Activated T-helper 2 cell treated with anti-CD3 and anti-CD28 coated beads, Interferon-gamma antibody, Interleukin-2, Interleukin-4, amounts not matched to agents 10 μg/mL and 5 μg/mL and 100 μg/mL, durations not matched to agents 14 hours and 24 hours and 36 hours (primary cell): ENCODE data around the gene BCAS3. TPM values are rescaled to one million over a fixed set of nuclear protein-coding genes. Genes with fewer than 3 reads are reported as not detected.

ENCODE experiments used
- DNase-seq: peaks from one replicate; pipeline ENCODE4 v3.0.0; 2021; ENCODE audit warnings: low spot score
- H3K27ac Mint-ChIP-seq: one replicate; pipeline ENCODE4 v1.8.0; 2021; ENCODE audit warnings: mixed read lengths
- H3K27me3 Mint-ChIP-seq: one replicate; pipeline ENCODE4 v1.8.0; 2021; ENCODE audit warnings: low read depth, mixed read lengths
- H3K36me3 Mint-ChIP-seq: one replicate; pipeline ENCODE4 v1.8.0; 2021; ENCODE audit warnings: low read depth, mixed read lengths
- H3K4me1 Mint-ChIP-seq: one replicate; pipeline ENCODE4 v1.8.0; 2021; ENCODE audit warnings: low read depth, mixed read lengths
- H3K4me3 Mint-ChIP-seq: one replicate; pipeline ENCODE4 v1.8.0; 2021; ENCODE audit warnings: low read depth, mild to moderate bottlenecking, moderate library complexity, mixed read lengths
- H3K9me3 Mint-ChIP-seq: one replicate; pipeline ENCODE4 v1.8.0; 2021; ENCODE audit warnings: mixed read lengths
- intact Hi-C: fragments of 100-400 bp; cut with micrococcal nuclease; formaldehyde crosslinking; loops from one replicate; pipeline ENCODE4 v1.15.1; 2023
- total RNA-seq: library from RNA; stranded (reverse); gene quantifications from 2 replicates; pipeline ENCODE4 v1.2.3, GENCODE V29; 2022

Gene BCAS3
- total RNA-seq, 1 donor from 2014 or later = 10.7 TPM

- DNase-seq = no peak
- Mint-ChIP-seq H3K36me3 (no peaks in the 10 kb centered on the region), H3K27ac (no peak overlapping the region), H3K4me3 (no peak overlapping the region), H3K9me3 (no peaks in the 10 kb centered on the region), H3K27me3 (peaks cover 6% of the 10 kb centered on the region), H3K4me1 (no peaks in the 10 kb centered on the region)
- intact Hi-C loops = no loop called here
Measured at GRCh38 chr17:61387011-61387410, 709.4 kb downstream of the BCAS3 start.

GRCh38 chr17:61387511-61388305 is 710.1 kb downstream of the BCAS3 start:
- intact Hi-C loops = no loop called here
- DNase-seq = no peak
- peaks cover 6% of the 10 kb centered on the region for H3K27me3 Mint-ChIP-seq
- H3K9me3 Mint-ChIP-seq = no peaks in the 10 kb centered on the region
- H3K4me1 Mint-ChIP-seq = no peaks in the 10 kb centered on the region
- no peak overlapping the region for H3K4me3 Mint-ChIP-seq
- H3K27ac Mint-ChIP-seq = no peak overlapping the region
- H3K36me3 Mint-ChIP-seq = no peaks in the 10 kb centered on the region

- Mint-ChIP-seq H3K27ac (no peak overlapping the region), H3K4me1 (no peaks in the 10 kb centered on the region), H3K36me3 (no peaks in the 10 kb centered on the region), H3K4me3 (no peak overlapping the region), H3K27me3 (peaks cover 10% of the 10 kb centered on the region), H3K9me3 (no peaks in the 10 kb centered on the region)
- no peak for DNase-seq
- intact Hi-C loops = no loop called here
Measured at GRCh38 chr17:61388561-61389356, 711.1 kb downstream of the BCAS3 start.

GRCh38 chr17:61389670-61390478 is 712.2 kb downstream of the BCAS3 start:
- DNase-seq = no peak
- Mint-ChIP-seq H3K9me3 (no peaks in the 10 kb centered on the region), H3K4me1 (no peaks in the 10 kb centered on the region), H3K27me3 (peaks cover 15% of the 10 kb centered on the region), H3K4me3 (no peak overlapping the region), H3K27ac (no peak overlapping the region), H3K36me3 (no peaks in the 10 kb centered on the region)
- intact Hi-C loops = loop anchor here (1.0 to 2.0 kb wide), 2 partner anchors 387 to 419 kb away; no protein-coding TSS in a partner anchor

GRCh38 chr17:61390479-61390791 is 712.8 kb downstream of the BCAS3 start:
- Mint-ChIP-seq H3K27ac (no peak overlapping the region), H3K27me3 (peaks cover 21% of the 10 kb centered on the region), H3K4me1 (no peaks in the 10 kb centered on the region), H3K9me3 (no peaks in the 10 kb centered on the region), H3K36me3 (no peaks in the 10 kb centered on the region), H3K4me3 (no peak overlapping the region)
- intact Hi-C loops = loop anchor here (1.0 to 2.0 kb wide), 2 partner anchors 388 to 419 kb away; no protein-coding TSS in a partner anchor
- no peak for DNase-seq

GRCh38 chr17:61391595-61392291 is 714.1 kb downstream of the BCAS3 start:
- Mint-ChIP-seq H3K27me3 (peaks cover 26% of the 10 kb centered on the region), H3K4me1 (no peaks in the 10 kb centered on the region), H3K27ac (no peak overlapping the region), H3K4me3 (no peak overlapping the region), H3K9me3 (no peaks in the 10 kb centered on the region), H3K36me3 (no peaks in the 10 kb centered on the region)
- no peak for DNase-seq
- intact Hi-C loops = loop anchor here (2.0 kb wide), 1 partner anchor 389 kb away; no protein-coding TSS in a partner anchor

- Mint-ChIP-seq H3K27me3 (peaks cover 27% of the 10 kb centered on the region), H3K4me3 (no peak overlapping the region), H3K36me3 (no peaks in the 10 kb centered on the region), H3K27ac (no peak overlapping the region), H3K9me3 (no peaks in the 10 kb centered on the region), H3K4me1 (no peaks in the 10 kb centered on the region)
- no peak for DNase-seq
- intact Hi-C loops = no loop called here
Measured at GRCh38 chr17:61392679-61393078, 715.0 kb downstream of the BCAS3 start.

GRCh38 chr17:61393550-61393903 is 715.9 kb downstream of the BCAS3 start:
- H3K36me3 Mint-ChIP-seq = no peaks in the 10 kb centered on the region
- intact Hi-C loops = no loop called here
- DNase-seq = no peak
- H3K27ac Mint-ChIP-seq = no peak overlapping the region
- no peaks in the 10 kb centered on the region for H3K4me1 Mint-ChIP-seq
- no peak overlapping the region for H3K4me3 Mint-ChIP-seq
- H3K9me3 Mint-ChIP-seq = no peaks in the 10 kb centered on the region
- peaks cover 36% of the 10 kb centered on the region for H3K27me3 Mint-ChIP-seq

GRCh38 chr17:61393904-61394629 is 716.4 kb downstream of the BCAS3 start:
- Mint-ChIP-seq H3K9me3 (no peaks in the 10 kb centered on the region), H3K27me3 (peaks cover 38% of the 10 kb centered on the region), H3K36me3 (no peaks in the 10 kb centered on the region), H3K27ac (no peak overlapping the region), H3K4me3 (no peak overlapping the region), H3K4me1 (no peaks in the 10 kb centered on the region)
- no peak for DNase-seq
- intact Hi-C loops = no loop called here

- intact Hi-C loops = no loop called here
- Mint-ChIP-seq H3K9me3 (no peaks in the 10 kb centered on the region), H3K27me3 (peaks cover 38% of the 10 kb centered on the region), H3K4me1 (no peaks in the 10 kb centered on the region), H3K27ac (no peak overlapping the region), H3K4me3 (no peak overlapping the region), H3K36me3 (no peaks in the 10 kb centered on the region)
- DNase-seq = no peak
Measured at GRCh38 chr17:61394630-61395408, 717.2 kb downstream of the BCAS3 start.

- Mint-ChIP-seq H3K9me3 (no peaks in the 10 kb centered on the region), H3K4me1 (no peaks in the 10 kb centered on the region), H3K36me3 (no peaks in the 10 kb centered on the region), H3K27ac (no peak overlapping the region), H3K27me3 (peaks cover 37% of the 10 kb centered on the region), H3K4me3 (no peak overlapping the region)
- intact Hi-C loops = no loop called here
- no peak for DNase-seq
Measured at GRCh38 chr17:61395409-61395982, 717.8 kb downstream of the BCAS3 start.
